HL-60 (cell line): Measurements from ENCODE around the gene COL6A2.

ENCODE experiments used
- DNase-seq, 2 experiments: peaks; one replicate each; pipeline ENCODE4 v3.0.0-alpha.2; 2010 to 2020; ENCODE audit warnings: low read depth in 1 of 2, low spot score in 1 of 2
- H3K27ac ChIP-seq: fragments of 250-450 bp; sonication (Bioruptor Pico); replicated peaks from 2 replicates; pipeline ENCODE4 v1.5.1; 2020; ENCODE audit warnings: mild to moderate bottlenecking, moderate library complexity
- H3K27me3 ChIP-seq: fragments of 250-450 bp; sonication (Bioruptor Pico); 2 replicates; pipeline ENCODE4 v1.5.1; 2021; ENCODE audit warnings: mild to moderate bottlenecking, moderate library complexity; ENCODE audit not compliant: insufficient read depth, poor library complexity, severe bottlenecking
- H3K4me3 ChIP-seq: replicated peaks from 2 replicates; pipeline ENCODE4 v1.5.1; 2011; ENCODE audit warnings: mild to moderate bottlenecking, control low read depth, low read length; ENCODE audit not compliant: insufficient read depth
- CTCF ChIP-seq: IDR thresholded peaks from one replicate; pipeline ENCODE4 v1.5.1; 2011; ENCODE audit warnings: low read length, control low read depth, inconsistent platforms; ENCODE audit not compliant: insufficient read depth
- GABPA ChIP-seq: IDR thresholded peaks from 2 replicates; pipeline ENCODE4 v1.6.1; 2012; ENCODE audit warnings: low read depth
- POLR2AphosphoS5 ChIP-seq: IDR thresholded peaks from 2 replicates; pipeline ENCODE4 v1.6.1; 2012; ENCODE audit warnings: low read depth
- REST ChIP-seq: IDR thresholded peaks from 2 replicates; pipeline ENCODE4 v1.6.1; 2012; ENCODE audit warnings: low read depth; ENCODE audit not compliant: insufficient replicate concordance
- SPI1 ChIP-seq: IDR thresholded peaks from 2 replicates; pipeline ENCODE4 v1.6.1; 2012; ENCODE audit warnings: low read depth, mild to moderate bottlenecking, borderline replicate concordance

Gene COL6A2

GRCh38 chr21:46129846-46130651, 32.1 kb downstream of the COL6A2 start:
- no peak overlapping the region for H3K27ac ChIP-seq
- H3K27me3 ChIP-seq = no peaks in the 10 kb centered on the region
- no peak overlapping the region for H3K4me3 ChIP-seq
- DNase-seq = no peak
- TF ChIP-seq REST = no peak
- TF ChIP-seq POLR2AphosphoS5 = no peak
- no peak for TF ChIP-seq CTCF
- TF ChIP-seq GABPA = no peak
- no peak for TF ChIP-seq SPI1

- TF ChIP-seq CTCF = no peak
- no peak for TF ChIP-seq GABPA
- no peak for TF ChIP-seq REST
- TF ChIP-seq POLR2AphosphoS5 = no peak
- TF ChIP-seq SPI1 = no peak
- no peak for DNase-seq
- Histone ChIP-seq H3K27ac (no peak overlapping the region), H3K27me3 (no peaks in the 10 kb centered on the region), H3K4me3 (no peak overlapping the region)
These were observed 33.1 kb downstream of the COL6A2 start for GRCh38 chr21:46130831-46131587.

- no peak overlapping the region for H3K27ac ChIP-seq
- TF ChIP-seq SPI1 (no peak), CTCF (no peak), GABPA (no peak), REST (no peak), POLR2AphosphoS5 (no peak)
- no peak overlapping the region for H3K4me3 ChIP-seq
- no peaks in the 10 kb centered on the region for H3K27me3 ChIP-seq
- no peak for DNase-seq
These were observed 33.6 kb downstream of the COL6A2 start for GRCh38 chr21:46131588-46131837.
